Bronchial epithelial cell (primary cell): ENCODE measurements around the gene ANKRD13D. TPM values are rescaled to one million over a fixed set of nuclear protein-coding genes. Genes with fewer than 3 reads are reported as not detected.

Source experiments
- DNase-seq: peaks from one replicate; pipeline ENCODE4 v3.0.0-alpha.2; 2010; ENCODE audit warnings: low read depth
- FAIRE-seq: peaks from 2 replicates; lab custom pipeline; 2011; peaks lifted over from hg19 to GRCh38; lab: Jason Lieb, UNC
- H3K27me3 ChIP-seq: 2 replicates; pipeline ENCODE4 v1.5.1; 2011; ENCODE audit warnings: low read length; ENCODE audit not compliant: control insufficient read depth, insufficient read depth
- H3K36me3 ChIP-seq: 2 replicates; pipeline ENCODE4 v1.5.1; 2011; ENCODE audit warnings: low read length; ENCODE audit not compliant: control insufficient read depth, insufficient read depth
- H3K4me3 ChIP-seq: 2 replicates; pipeline ENCODE4 v1.5.1; 2011; ENCODE audit warnings: mild to moderate bottlenecking, low read depth, low read length, control low read depth
- CTCF ChIP-seq: IDR thresholded peaks from 2 replicates; pipeline ENCODE4 v1.5.1; 2011; ENCODE audit warnings: mild to moderate bottlenecking, moderate library complexity, low read length, control low read depth, inconsistent platforms; ENCODE audit not compliant: insufficient read depth, severe bottlenecking
- total RNA-seq: library from RNA; depleted of rRNA; stranded (reverse); fragments of >200 nt; gene quantifications from 2 replicates; pipeline ENCODE4 v1.2.1, GENCODE V29; 2014

Gene ANKRD13D
- total RNA-seq, 1 donor from 2014 or later, result 22.4 TPM

- H3K4me3 ChIP-seq, result no peak overlapping the region
- H3K27me3 ChIP-seq, result no peaks in the 10 kb centered on the region
- H3K36me3 ChIP-seq, result peaks cover 58% of the 10 kb centered on the region
- no peak for TF ChIP-seq CTCF
- FAIRE-seq (no peak), DNase-seq (no peak)
Measured at GRCh38 chr11:67279589-67280340, 9.3 kb upstream of the ANKRD13D start.

GRCh38 chr11:67280341-67280787, 8.7 kb upstream of the ANKRD13D start:
- FAIRE-seq (no peak), DNase-seq (no peak)
- H3K4me3 ChIP-seq, result no peak overlapping the region
- peaks cover 58% of the 10 kb centered on the region for H3K36me3 ChIP-seq
- no peaks in the 10 kb centered on the region for H3K27me3 ChIP-seq
- no peak for TF ChIP-seq CTCF

- peaks cover 56% of the 10 kb centered on the region for H3K36me3 ChIP-seq
- DNase-seq, result no peak
Measured at GRCh38 chr11:67280788-67281551, 8.1 kb upstream of the ANKRD13D start.

GRCh38 chr11:67281552-67282150, 7.5 kb upstream of the ANKRD13D start:
- Histone ChIP-seq H3K36me3 (peaks cover 56% of the 10 kb centered on the region), H3K27me3 (no peaks in the 10 kb centered on the region), H3K4me3 (no peak overlapping the region)
- TF ChIP-seq CTCF, result no peak
- FAIRE-seq (no peak), DNase-seq (no peak)

More at GRCh38 chr11:67280788-67281551, 8.1 kb upstream of the ANKRD13D start:
- H3K27me3 ChIP-seq, result no peaks in the 10 kb centered on the region
- no peak for TF ChIP-seq CTCF
- H3K4me3 ChIP-seq, result no peak overlapping the region
- FAIRE-seq, result peak; percentile 52

- DNase-seq, result no peak
- no peak for TF ChIP-seq CTCF
- Histone ChIP-seq H3K4me3 (no peak overlapping the region), H3K27me3 (no peaks in the 10 kb centered on the region), H3K36me3 (peaks cover 59% of the 10 kb centered on the region)
- FAIRE-seq, result peak; percentile 47
Measured at GRCh38 chr11:67282155-67282875, 6.8 kb upstream of the ANKRD13D start.
